Fibroblast of the aortic adventitia (primary cell): ENCODE data around the gene FHIT. TPM values are rescaled to one million over a fixed set of nuclear protein-coding genes. Genes with fewer than 3 reads are reported as not detected.

Experiments used
- DNase-seq: peaks from one replicate; pipeline ENCODE4 v3.0.0-alpha.2; 2010; ENCODE audit warnings: low read depth
- H3K4me3 ChIP-seq: 2 replicates; pipeline ENCODE4 v1.5.1; 2011; ENCODE audit warnings: low read depth, mild to moderate bottlenecking, control low read depth, low read length, moderate library complexity
- total RNA-seq: library from RNA; depleted of rRNA; stranded (reverse); fragments of >200 nt; gene quantifications from 2 replicates; pipeline ENCODE4 v1.2.3, GENCODE V29; 2012; ENCODE audit warnings: low replicate concordance
- TF ChIP-seq, protein P1 (sequence below): IDR thresholded peaks from 2 replicates; pipeline ENCODE4 v1.5.1; 2011; ENCODE audit warnings: mild to moderate bottlenecking, low read length, control low read depth, inconsistent platforms; ENCODE audit not compliant: insufficient read depth

The FHIT gene
- total RNA-seq, 1 donor: 1.5 TPM

DNA sequence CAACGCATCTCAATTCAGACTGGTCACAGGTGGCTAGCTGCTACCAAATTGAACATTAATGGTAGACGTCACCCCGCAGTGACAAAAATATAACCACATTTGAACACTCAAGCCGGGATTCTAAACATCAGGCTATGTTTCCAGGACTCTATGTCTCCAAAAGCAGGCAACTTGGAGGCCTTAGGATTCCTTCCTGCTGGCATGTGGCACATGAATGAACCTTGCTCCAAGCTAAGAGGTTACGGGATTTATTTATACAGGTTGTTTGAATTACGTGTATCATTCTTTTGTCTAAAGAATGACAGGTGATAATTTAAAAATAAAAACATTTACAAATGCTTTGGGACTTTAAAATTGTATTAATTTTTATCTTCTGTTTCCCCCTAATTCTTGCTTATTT is 1337.0 kb downstream of the FHIT start:
- no peak for DNase-seq
- no peak overlapping the region for H3K4me3 ChIP-seq
- TF ChIP-seq, protein P1, sequence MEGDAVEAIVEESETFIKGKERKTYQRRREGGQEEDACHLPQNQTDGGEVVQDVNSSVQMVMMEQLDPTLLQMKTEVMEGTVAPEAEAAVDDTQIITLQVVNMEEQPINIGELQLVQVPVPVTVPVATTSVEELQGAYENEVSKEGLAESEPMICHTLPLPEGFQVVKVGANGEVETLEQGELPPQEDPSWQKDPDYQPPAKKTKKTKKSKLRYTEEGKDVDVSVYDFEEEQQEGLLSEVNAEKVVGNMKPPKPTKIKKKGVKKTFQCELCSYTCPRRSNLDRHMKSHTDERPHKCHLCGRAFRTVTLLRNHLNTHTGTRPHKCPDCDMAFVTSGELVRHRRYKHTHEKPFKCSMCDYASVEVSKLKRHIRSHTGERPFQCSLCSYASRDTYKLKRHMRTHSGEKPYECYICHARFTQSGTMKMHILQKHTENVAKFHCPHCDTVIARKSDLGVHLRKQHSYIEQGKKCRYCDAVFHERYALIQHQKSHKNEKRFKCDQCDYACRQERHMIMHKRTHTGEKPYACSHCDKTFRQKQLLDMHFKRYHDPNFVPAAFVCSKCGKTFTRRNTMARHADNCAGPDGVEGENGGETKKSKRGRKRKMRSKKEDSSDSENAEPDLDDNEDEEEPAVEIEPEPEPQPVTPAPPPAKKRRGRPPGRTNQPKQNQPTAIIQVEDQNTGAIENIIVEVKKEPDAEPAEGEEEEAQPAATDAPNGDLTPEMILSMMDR: no peak

DNA sequence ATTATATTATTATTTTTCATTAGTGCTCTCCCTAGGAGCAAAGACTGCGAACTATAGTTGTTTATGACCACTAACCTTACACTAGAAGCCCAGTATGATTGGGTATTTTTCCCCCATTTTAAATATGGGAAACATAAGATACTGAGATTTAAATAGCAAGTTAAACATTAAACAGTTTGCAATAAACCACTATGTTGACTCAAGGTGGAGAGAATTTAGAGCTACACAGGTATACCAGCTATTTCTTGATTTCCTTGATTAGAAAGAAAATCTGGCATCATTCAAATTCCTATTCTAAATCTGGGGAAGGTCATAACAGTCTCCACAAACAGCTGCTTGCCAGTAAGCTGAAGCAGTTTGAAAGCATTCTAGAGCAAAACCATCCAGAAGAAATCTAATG is 1337.6 kb downstream of the FHIT start:
- TF ChIP-seq, protein P1: no peak
- no peak overlapping the region for H3K4me3 ChIP-seq
- no peak for DNase-seq

DNA sequence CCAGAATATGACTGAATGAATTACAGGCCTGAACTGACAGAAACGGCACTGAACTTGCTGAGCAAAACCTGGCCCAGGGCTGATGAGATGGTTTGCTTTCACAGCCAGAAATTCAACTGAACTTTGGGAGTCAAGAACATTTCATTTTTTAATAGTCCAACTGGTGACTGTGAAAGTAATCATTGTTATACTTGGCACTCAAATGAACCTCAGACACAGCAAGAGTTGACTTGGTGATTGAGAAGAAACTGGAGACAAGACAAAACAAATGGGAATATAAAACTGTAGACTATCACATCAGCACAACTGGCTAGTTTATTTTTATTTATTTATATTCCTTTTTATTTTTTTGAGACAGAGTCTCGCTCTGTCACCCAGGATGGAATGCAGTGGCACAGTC is 1342.6 kb downstream of the FHIT start:
- DNase-seq: no peak
- no peak overlapping the region for H3K4me3 ChIP-seq
- TF ChIP-seq, protein P1: no peak

DNA sequence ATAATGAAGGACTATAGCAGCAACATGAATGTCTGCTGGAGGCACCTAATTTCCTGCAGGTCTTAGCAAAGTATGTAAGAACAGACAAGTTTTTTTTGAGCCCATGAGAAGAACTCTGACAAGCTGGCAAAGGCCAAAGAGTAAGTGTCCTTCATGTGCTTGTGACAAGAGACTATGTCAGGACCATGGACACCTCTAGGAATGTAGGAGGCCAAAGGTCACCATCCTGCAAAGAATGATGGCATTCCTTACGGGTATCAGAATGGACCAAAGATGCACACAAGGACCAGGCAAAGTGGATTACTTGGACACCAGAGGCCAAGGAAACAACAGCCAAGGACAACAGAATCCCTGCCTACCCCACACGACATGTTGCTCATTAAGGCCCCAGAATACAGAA is 1343.0 kb downstream of the FHIT start:
- DNase-seq: no peak
- TF ChIP-seq, protein P1: no peak
- no peak overlapping the region for H3K4me3 ChIP-seq

DNA sequence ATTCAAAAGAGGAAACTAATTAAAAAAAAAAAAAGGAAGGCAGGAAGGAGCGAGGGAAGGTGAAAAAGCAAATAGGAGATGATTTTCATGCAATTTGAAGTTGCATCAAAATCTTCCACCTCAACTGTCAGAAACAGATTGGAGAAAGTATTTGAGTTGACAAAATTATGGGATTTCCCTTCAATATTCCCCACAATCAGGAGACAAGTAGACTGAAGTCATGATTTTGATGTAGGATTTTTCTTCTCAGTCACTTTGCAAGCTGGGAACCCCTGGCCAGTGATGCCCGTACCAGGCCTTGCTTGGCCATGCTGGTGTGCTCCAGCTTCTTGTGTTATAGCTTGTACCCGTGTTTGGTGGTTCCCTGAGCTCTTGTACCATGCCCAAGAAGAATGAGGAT is 1347.0 kb downstream of the FHIT start:
- no peak for DNase-seq
- TF ChIP-seq, protein P1: no peak
- H3K4me3 ChIP-seq: no peak overlapping the region

DNA sequence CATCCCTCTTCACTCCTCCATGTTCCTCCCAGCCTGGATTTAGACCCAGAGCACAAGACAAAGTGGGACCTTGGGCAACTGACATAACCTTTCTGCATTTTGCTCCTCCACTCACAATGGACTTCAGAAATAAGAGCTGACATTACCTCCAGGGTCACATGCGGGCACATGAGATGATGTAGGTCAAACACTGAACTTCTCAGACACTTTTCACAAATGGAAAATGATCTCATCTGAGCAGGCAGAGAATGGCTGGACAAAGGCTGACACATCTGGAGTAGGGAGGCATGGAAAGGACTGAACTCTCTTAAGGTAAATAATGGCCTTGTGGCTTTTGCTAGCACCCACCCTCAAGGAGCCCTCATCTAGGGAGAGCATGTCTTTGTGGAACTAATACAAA is 1352.2 kb downstream of the FHIT start:
- DNase-seq: no peak
- H3K4me3 ChIP-seq: no peak overlapping the region
- TF ChIP-seq, protein P1: no peak

DNA sequence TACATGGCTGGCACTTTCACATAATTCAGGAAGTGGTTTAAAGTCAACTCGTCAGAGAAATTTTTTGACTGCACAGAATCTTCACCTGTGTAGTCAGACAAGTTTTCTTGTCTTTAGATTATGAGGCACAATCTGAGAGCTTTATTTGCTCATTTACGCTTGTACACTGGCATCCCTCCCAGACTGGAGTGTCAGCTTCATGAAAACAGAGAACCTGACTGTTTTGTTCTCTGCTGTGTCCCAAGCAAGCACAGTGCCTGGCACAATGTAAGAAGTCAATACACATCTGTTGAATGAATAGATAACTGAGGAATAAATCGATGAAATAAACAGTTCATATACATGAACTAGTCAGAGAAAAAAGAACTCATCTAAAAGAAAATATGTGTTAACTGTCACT is 1355.3 kb downstream of the FHIT start:
- no peak overlapping the region for H3K4me3 ChIP-seq
- no peak for DNase-seq
- TF ChIP-seq, protein P1: no peak
